Activated CD4-positive, alpha-beta T cell treated with anti-CD3 and anti-CD28 coated beads, Interleukin-2, amount 50 U/mL, for 4 hours (primary cell): ENCODE measurements around the gene ANGEL2.
"Not testable (repeated sequence)": the region's sequence is repeated elsewhere in the genome, so short reads cannot be mapped to it uniquely, and the experiment has no call there.

Source experiments
- DNase-seq, 2 experiments: peaks; one replicate each; pipeline ENCODE4 v3.0.0-alpha.2; 2020

The ANGEL2 gene

DNA sequence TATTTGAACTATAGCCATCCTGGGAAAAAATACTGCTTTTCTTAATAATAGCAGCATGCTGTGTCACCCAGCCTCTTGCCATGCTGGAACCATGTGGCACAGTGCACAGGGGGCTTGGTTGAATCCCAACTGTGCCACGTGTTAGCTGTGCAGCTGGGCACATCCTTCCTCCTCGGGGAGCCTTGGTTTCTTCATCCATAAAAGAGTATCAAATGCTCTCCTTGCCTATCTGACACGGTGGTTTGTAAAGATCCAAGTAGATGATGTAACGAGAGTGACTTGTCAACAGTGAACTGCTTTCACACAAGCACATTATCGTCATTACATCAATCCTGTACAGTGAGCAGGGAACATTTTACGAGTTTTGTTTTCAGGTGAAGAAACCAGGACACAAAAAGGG lies 41.0 kb downstream of the ANGEL2 start:
- no peak for DNase-seq

DNA sequence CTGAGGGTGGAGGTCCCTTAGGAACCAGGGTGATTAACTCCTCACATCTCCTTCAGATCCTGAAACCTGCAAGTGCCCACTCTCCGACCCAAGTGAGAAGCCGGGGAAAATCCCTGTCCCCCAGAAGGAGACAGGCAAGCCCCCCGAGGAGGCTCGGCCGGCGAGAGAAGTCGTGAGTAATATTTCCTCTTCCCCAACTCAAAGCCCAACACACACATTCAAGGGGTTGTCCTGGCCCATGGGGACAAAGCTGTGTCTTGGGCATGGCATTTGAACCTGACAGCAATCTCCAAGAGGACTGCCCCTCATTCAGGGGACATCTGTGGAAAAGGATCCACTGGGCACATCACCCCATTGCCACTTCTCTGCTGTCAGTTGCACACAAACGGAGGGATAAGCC lies 41.8 kb downstream of the ANGEL2 start:
- no peak for DNase-seq

DNA sequence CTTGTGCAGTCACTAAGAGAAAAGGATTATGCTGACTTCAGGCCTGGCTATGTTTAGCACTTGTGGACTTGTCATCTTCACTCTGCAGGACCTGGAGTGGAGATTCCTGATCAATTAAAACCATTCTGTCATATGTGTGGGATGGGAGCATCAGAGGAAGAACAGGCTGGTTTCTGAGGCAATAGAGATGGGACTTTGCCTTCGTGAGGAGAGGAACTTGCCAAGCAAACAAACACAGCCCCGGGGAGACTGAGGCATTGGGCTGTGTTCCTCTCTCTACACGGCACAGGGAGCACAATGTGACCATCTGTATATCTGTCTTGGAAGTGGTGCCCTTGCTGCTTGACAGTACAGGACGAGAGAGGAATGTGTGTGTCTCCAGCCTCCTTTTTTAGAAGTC lies 42.2 kb downstream of the ANGEL2 start:
- DNase-seq = no peak

- no peak for DNase-seq
Measured at GRCh38 chr1:212971312-212971711, 44.4 kb downstream of the ANGEL2 start.

DNA sequence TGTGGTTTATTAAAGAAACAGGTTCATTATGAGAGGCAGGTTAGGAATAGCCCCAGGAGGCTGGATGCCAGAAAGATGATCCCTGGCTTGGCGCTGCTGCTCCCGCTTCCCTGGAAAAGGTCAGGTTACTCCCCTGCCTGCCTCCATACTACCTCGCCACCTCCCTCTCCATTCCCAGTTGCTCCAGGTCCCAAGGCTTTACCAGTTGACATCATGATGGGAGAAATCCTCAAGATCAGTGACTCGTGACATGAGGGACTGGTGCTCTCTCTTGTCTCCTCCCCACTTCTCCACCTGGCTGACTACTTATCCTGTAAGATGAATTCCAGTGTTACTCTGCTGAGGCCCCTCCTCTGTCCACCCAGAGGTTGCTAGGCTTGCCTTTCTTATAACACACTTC lies 45.6 kb downstream of the ANGEL2 start:
- DNase-seq = no peak

DNA sequence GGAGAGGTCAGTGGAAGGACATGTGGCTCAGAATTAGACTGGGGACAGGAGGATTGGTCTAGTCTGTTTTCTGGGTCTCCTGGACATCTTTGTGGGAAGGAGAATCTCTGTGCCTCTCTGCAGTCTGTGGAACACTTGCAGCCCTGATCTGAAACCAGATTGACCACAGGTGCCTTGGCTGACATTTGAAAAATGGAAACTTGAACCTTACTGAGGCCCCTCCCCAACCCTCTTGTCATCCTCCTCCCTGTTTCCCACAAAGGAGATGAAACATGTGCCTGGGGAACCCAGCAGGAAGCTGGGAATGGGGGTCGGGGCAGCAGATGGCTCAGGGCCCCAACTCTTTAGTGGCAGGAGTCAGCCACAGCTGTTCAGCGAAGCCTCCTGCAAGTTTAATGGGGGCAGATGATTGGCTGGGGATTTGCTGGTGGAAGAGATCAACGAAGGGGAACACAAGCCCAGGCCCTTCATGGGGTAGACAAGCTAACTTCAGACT lies 47.3 kb downstream of the ANGEL2 start:
- DNase-seq = no peak

GRCh38 chr1:212967801-212968200 lies 47.9 kb downstream of the ANGEL2 start:
- no peak for DNase-seq

GRCh38 chr1:212966616-212967015 lies 49.1 kb downstream of the ANGEL2 start:
- no peak for DNase-seq

DNA sequence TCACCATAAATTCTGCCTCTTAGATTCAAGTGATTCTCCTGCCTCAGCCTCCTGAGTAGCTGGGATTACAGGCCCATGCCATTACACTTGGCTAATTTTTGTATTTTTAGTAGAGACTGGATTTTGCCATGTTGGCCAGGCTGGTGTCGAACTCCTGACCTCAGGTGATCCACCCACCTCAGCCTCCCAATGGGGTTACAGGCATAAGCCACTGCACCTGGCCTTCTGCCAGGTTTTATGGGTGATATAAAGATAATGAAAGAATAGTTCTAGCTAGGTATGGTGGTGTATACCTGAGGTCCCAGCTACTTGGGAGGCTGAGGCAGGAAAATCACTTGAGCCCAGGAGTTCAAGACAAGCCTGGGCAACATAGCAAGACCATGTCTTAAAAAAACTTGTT lies 50.7 kb downstream of the ANGEL2 start:
- DNase-seq = not testable (repeated sequence)

- no peak for DNase-seq
Measured at GRCh38 chr1:212964102-212964501, 51.6 kb downstream of the ANGEL2 start.

DNA sequence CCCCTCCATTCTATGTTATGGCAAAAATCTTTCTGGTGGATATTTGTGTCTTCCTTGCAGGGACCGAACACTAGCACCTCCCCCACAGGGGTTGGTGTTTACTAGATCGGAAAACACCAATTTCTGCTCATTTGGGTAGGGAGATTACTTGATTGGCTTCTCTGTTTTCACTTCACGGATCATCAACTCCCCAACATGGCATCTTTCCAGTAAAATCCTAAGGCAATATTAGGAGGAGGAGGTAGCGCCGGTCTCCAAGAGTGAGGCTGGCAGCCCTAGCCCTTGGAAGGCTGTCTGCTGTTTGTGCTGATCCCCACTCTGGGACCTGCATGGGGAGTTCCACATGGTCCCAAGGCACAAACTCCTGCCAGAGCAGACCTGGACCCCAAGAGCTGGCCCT lies 53.2 kb downstream of the ANGEL2 start:
- DNase-seq = no peak

GRCh38 chr1:212960932-212961331 lies 54.7 kb downstream of the ANGEL2 start:
- no peak for DNase-seq

GRCh38 chr1:212959266-212960220 lies 56.1 kb downstream of the ANGEL2 start:
- DNase-seq = no peak

DNA sequence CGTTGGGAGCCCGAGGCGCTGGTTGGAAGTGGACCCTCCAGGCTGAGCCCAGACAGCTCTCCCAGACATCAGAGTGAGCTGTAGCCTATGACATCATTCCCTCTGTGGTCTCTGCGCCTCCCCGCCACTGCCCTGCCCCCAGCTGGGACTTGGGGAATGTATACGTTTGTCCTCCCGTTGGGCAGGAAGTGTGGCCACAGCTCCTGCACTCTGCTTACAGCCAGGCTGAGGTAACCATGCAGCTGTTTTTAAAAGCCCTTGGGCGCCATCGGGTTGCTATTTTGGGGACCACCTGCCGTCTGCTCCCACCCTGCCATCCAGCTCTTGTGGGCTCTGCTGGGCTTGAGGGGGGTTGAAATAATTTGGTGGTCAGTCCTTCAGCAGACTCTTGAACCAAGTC lies 57.5 kb downstream of the ANGEL2 start:
- DNase-seq = no peak

DNA sequence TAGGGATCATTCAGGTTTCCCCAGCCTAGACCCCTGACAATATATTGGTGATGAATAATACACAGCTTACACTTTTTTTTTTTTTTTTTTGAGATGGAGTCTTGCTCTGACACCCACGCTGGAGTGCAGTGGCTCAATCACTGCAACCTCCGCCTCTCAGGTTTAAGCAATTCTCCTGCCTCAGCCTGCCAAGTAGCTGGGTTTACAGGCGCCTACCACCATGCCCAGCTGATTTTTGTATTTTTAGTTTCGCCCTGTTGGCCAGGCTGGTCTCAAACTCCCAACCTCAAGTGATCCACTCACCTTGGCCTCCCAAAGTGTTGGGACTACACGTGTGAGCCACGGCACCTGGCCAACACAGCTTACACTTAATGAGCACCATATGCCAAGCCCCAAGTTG lies 58.1 kb downstream of the ANGEL2 start:
- no peak for DNase-seq

GRCh38 chr1:212955961-212956620 lies 59.6 kb downstream of the ANGEL2 start:
- DNase-seq = no peak

GRCh38 chr1:212955098-212955497 lies 60.6 kb downstream of the ANGEL2 start:
- no peak for DNase-seq

DNA sequence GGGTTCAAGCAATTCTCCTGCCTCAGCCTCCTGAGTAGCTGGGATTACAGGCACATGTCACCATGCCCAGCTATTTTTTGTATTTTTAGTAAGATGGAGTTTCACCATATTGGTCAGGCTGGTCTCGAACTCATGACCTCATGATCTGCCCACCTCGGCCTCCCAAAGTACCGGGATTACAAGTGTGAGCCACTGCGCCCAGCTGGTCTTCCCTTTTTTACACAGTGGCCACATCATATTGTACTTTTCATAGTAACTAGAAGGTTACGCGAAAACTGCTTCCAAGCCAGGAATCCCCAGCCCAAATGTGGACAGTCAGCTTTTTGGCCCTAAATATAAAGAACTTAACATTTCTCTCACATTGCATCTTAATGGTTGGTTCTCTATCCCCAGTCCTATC lies 61.2 kb downstream of the ANGEL2 start:
- no peak for DNase-seq

GRCh38 chr1:212953321-212953720 lies 62.3 kb downstream of the ANGEL2 start:
- no peak for DNase-seq

DNA sequence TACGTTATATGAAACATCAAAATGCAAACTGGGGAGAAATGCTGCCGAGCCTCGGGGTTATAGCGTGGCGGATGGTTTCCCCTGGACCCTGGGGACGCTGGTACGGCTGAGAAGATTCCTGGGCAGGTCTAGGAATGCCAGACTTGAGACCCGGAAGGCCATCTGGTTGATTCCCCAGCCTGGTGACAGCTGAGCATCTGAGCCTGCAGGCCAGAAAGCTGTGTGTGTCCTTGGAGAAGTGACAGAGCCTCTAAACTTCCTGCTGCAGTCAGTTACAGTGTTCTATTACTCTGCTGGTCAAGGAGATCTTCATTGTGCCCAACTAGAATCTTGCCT lies 63.1 kb downstream of the ANGEL2 start:
- DNase-seq = no peak

DNA sequence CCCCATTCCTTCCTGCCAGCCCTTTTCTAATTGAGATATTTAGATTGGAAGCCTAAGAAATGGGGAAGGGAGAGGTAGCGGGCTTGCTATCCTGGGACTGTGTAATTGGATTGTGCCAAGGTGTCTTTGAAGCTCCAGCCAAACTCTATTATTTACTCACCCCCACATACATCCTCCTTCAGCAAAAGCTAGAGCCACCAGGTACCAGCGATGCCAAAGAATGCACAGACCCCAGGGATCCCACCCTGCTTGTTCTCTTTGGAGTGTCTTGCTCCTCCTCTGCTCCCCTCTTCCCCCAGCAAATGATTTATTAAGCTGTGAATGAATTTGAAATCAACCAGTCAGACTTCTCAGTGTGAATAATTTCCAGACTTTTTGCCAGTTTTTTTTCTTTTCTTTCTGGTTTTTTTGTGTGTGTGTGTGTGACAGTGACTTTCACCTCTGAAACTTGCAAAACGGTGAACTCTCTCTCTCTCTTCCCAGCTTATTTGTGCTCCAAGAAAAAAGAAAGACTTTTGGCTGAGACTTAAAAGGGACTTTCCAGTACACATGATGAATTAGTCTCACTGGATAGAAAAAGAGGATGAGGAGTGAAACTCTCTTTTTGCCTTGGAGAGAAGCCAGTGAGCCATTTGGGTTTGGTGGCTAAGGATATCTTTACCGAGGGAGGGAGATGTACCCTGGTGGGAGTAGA lies 63.6 kb downstream of the ANGEL2 start:
- no peak for DNase-seq

DNA sequence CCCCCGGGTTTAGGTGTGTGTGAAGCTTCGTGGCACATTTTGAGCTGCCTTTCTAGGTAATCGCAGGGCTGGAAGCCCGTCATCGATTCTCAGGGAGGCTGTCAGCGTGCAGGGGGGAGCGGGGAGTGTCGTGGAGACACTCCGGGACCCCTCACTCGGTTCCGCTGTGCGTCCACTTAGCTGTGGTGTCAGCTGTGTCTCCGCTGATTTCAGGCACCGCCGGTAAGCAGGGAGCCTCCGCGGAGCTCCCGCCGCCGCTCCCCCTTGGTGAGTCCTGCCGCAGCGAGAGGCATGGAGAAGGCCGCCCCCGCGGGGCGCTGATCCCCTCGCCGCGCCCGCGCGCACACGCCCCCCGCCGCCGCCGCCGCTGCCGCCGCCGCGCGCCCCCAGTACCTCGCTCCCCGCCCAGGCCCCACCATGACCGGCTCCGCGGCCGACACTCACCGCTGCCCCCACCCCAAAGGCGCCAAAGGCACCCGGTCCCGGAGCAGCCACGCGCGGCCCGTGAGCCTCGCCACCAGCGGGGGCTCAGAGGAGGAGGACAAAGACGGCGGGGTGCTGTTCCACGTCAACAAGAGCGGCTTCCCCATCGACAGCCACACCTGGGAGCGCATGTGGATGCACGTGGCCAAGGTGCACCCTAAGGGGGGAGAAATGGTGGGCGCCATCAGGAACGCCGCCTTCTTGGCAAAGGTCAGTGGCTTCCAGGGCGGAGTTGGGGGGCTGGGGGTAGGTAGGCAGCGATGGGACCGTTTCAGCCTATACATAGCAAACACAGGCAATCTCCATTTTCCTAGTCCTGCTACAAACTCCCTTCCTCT lies 64.3 kb downstream of the ANGEL2 start:
- DNase-seq = no peak
